MV-4-11 (cell line): Measurements from ENCODE around the gene RCCD1.
"Not testable (repeated sequence)": the region's sequence is repeated elsewhere in the genome, so short reads cannot be mapped to it uniquely, and the experiment has no call there.

Source experiments
- DNase-seq: peaks from one replicate; lab custom pipeline; 2025; lab: John Stamatoyannopoulos, UW

RCCD1 gene

GRCh38 chr15:90954712-90955623 lies at the start of gene RCCD1:
Gene RCCD1, plus strand, starts transcription at chr15:90954884. Its CDS starts 1,851 bp downstream, at chr15:90956735.
- peak; percentile 97 for DNase-seq

- no peak for DNase-seq
These were observed 49.1 kb upstream of the RCCD1 start for GRCh38 chr15:90905306-90906180.

GRCh38 chr15:90906181-90906849 lies 48.4 kb upstream of the RCCD1 start:
- no peak for DNase-seq

GRCh38 chr15:90907051-90907660 lies 47.5 kb upstream of the RCCD1 start:
- DNase-seq: no peak

- no peak for DNase-seq
These were observed 46.7 kb upstream of the RCCD1 start for GRCh38 chr15:90907838-90908507.

GRCh38 chr15:90909449-90909848 lies 45.2 kb upstream of the RCCD1 start:
- DNase-seq: not testable (repeated sequence)

GRCh38 chr15:90909976-90910375 lies 44.7 kb upstream of the RCCD1 start:
- no peak for DNase-seq

- no peak for DNase-seq
These were observed 44.0 kb upstream of the RCCD1 start for GRCh38 chr15:90910441-90911301.

- no peak for DNase-seq
These were observed 43.4 kb upstream of the RCCD1 start for GRCh38 chr15:90911302-90911623.

- no peak for DNase-seq
These were observed 42.5 kb upstream of the RCCD1 start for GRCh38 chr15:90911906-90912769.

GRCh38 chr15:90912770-90913075 lies 42.0 kb upstream of the RCCD1 start:
- DNase-seq: no peak

- DNase-seq: no peak
These were observed 41.2 kb upstream of the RCCD1 start for GRCh38 chr15:90913398-90913944.

- peak; percentile 64 for DNase-seq
These were observed 40.2 kb upstream of the RCCD1 start for GRCh38 chr15:90914305-90915080.

- peak; percentile 8 for DNase-seq
These were observed 39.4 kb upstream of the RCCD1 start for GRCh38 chr15:90915216-90915807.

GRCh38 chr15:90915808-90916440 lies 38.8 kb upstream of the RCCD1 start:
- DNase-seq: peak; percentile 90

- no peak for DNase-seq
These were observed 38.2 kb upstream of the RCCD1 start for GRCh38 chr15:90916461-90916860.

GRCh38 chr15:90917569-90917968 lies 37.1 kb upstream of the RCCD1 start:
- no peak for DNase-seq
